ENCODE data around the gene SMG6.

SMG6 gene

GRCh38 chr17:2180768-2181167, 122.8 kb downstream of the SMG6 start:
- DNase-seq (ENCODE audit: extremely low spot score) = no peak
- ChIA-PET CTCF (interaction anchor here (1.7 kb wide), 1 partner anchor 14 kb away, joined by 5 read pairs; no protein-coding TSS in a partner anchor), POLR2A (no interaction called here)
- no peak for TF ChIP-seq CTCF (IDR thresholded peaks at IDR 0.05; ENCODE audit: control extremely low read depth, extremely low read depth, low read depth, missing control alignments)

GRCh38 chr17:2179615-2180295, 123.8 kb downstream of the SMG6 start:
- POLR2A ChIA-PET = no interaction called here
- CTCF ChIA-PET = interaction anchor here (0.7 to 3.5 kb wide), 8 partner anchors 9 to 127 kb away, joined by 3 to 14 read pairs (median 3); no protein-coding TSS in a partner anchor
- DNase-seq (ENCODE audit: extremely low spot score) = no peak
- TF ChIP-seq CTCF (IDR thresholded peaks at IDR 0.05; ENCODE audit: control extremely low read depth, extremely low read depth, low read depth, missing control alignments) = no peak

GRCh38 chr17:2178798-2179501, 124.6 kb downstream of the SMG6 start:
- ChIA-PET POLR2A (no interaction called here), CTCF (interaction anchor here (0.7 to 3.5 kb wide), 9 partner anchors 8 to 126 kb away, joined by 3 to 14 read pairs (median 3); no protein-coding TSS in a partner anchor)
- no peak for TF ChIP-seq CTCF (IDR thresholded peaks at IDR 0.05; ENCODE audit: control extremely low read depth, extremely low read depth, low read depth, missing control alignments)
- no peak for DNase-seq (ENCODE audit: extremely low spot score)

GRCh38 chr17:2177235-2177811, 126.3 kb downstream of the SMG6 start:
- ChIA-PET CTCF (interaction anchor here (1.0 to 3.5 kb wide), 7 partner anchors 11 to 123 kb away, joined by 3 to 14 read pairs (median 4); partner anchors contain the start of gene HIC1), POLR2A (no interaction called here)
- TF ChIP-seq CTCF (IDR thresholded peaks at IDR 0.05; ENCODE audit: control extremely low read depth, extremely low read depth, low read depth, missing control alignments) = no peak
- DNase-seq (ENCODE audit: extremely low spot score) = no peak

GRCh38 chr17:2176499-2177169, 127.0 kb downstream of the SMG6 start:
- CTCF ChIA-PET = interaction anchor here (0.8 to 3.5 kb wide), 5 partner anchors 11 to 122 kb away, joined by 3 to 14 read pairs (median 4); partner anchors contain the start of gene HIC1
- DNase-seq (ENCODE audit: extremely low spot score) = no peak
- TF ChIP-seq CTCF (IDR thresholded peaks at IDR 0.05; ENCODE audit: control extremely low read depth, extremely low read depth, low read depth, missing control alignments) = no peak
- POLR2A ChIA-PET = no interaction called here

GRCh38 chr17:2175294-2175628, 128.3 kb downstream of the SMG6 start:
- ChIA-PET CTCF (interaction anchor here (1.4 kb wide), 1 partner anchor 69 kb away, joined by 4 read pairs; no protein-coding TSS in a partner anchor), POLR2A (no interaction called here)
- no peak for TF ChIP-seq CTCF (IDR thresholded peaks at IDR 0.05; ENCODE audit: control extremely low read depth, extremely low read depth, low read depth, missing control alignments)
- no peak for DNase-seq (ENCODE audit: extremely low spot score)

Data from GM10248 (cell line).